ENCODE data around the gene LRRIQ1.

DNA sequence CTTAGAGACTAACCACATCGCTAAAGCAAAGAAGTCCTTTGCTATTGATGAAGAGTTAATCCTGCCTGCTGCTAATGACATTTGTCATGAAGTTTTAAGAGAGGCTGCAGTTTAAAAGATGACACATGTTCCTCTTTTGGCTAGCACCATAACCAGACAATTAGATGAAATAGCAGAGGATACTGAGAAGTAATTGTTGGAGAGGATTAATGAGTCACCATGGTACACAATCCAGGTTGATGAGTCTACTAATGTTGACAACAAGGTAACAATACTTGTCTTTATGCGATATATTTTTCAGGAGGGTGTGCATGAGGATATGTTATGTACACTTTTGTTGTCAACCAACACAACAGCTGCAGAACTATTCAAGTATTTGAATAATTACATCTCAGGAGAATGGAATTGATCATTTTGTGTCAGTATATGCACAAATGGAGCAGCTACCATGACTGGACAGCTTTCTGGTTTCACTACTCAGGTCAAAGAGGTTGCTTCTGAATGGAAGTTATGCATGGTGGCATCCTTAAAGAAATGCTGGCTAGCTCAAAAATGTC lies 56.7 kb downstream of the LRRIQ1 start:
- no peak for TF ChIP-seq POLR2A (IDR thresholded peaks at IDR 0.05; ENCODE audit: low read length)
- no peak for TF ChIP-seq GATA1 (IDR thresholded peaks at IDR 0.05; ENCODE audit: low read depth, low read length)
